Transverse colon (tissue), 4 donors: Measurements from ENCODE around the gene CBR1. TPM values are rescaled to one million over a fixed set of nuclear protein-coding genes. Genes with fewer than 3 reads are reported as not detected.
A peak's percentile ranks its signal among the peaks of the same experiment; 100 is the strongest.

Experiments used
- DNase-seq: peaks from one replicate; pipeline ENCODE4 v3.0.0-alpha.2; 2019
- H3K27ac ChIP-seq, 4 donors: fragments of 200-600 bp; sonication (generic); 2 replicates each; pipeline ENCODE4 v1.5.1; 2016 to 2018; ENCODE audit warnings: inconsistent platforms in 4 of 4
- H3K27me3 ChIP-seq: fragments of 200-600 bp; sonication (generic); 2 replicates; pipeline ENCODE4 v1.5.1; 2017; ENCODE audit warnings: inconsistent platforms
- H3K36me3 ChIP-seq, 4 donors: fragments of 200-600 bp; sonication (generic); 2 replicates each; pipeline ENCODE4 v1.5.1; 2017 to 2019; ENCODE audit warnings: inconsistent platforms in 4 of 4
- H3K4me1 ChIP-seq, 4 donors: fragments of 200-600 bp; sonication (generic); 2 replicates each; pipeline ENCODE4 v1.5.1; 2017 to 2020; ENCODE audit warnings: inconsistent platforms in 4 of 4
- H3K4me3 ChIP-seq, 4 donors: fragments of 200-600 bp; sonication (generic); 1 replicate in 1 of 4; 2 replicates in 3 of 4; pipeline versions ENCODE4 v1.5.1 to v1.6.1; 2017 to 2019; ENCODE audit warnings: inconsistent platforms in 4 of 4
- H3K9me3 ChIP-seq, 2 donors: fragments of 200-600 bp; sonication (generic); 2 replicates each; pipeline ENCODE4 v1.5.1; 2017 to 2019; ENCODE audit warnings: inconsistent platforms in 2 of 2
- EP300 ChIP-seq: sonication (generic); formaldehyde crosslinking; IDR thresholded peaks from one replicate; pipeline ENCODE4 v1.6.1; 2017; ENCODE audit warnings: antibody characterized with exemption, low read depth
- POLR2A ChIP-seq: fragments of 450-650 bp; IDR thresholded peaks from one replicate; pipeline ENCODE4 v1.6.1; 2016; ENCODE audit warnings: antibody characterized with exemption, mild to moderate bottlenecking, moderate library complexity
- POLR2AphosphoS5 ChIP-seq, 3 donors: sonication (generic); formaldehyde crosslinking; IDR thresholded peaks; one replicate each; pipeline ENCODE4 v1.6.1; 2016; ENCODE audit warnings: antibody characterized with exemption in 3 of 3
- WGBS, 2 donors: methylation state at CpG; one replicate each; pipeline ENCODE4 v1.1.5; 2018; ENCODE audit warnings: low coverage in 1 of 2; 5-methylcytosine and 5-hydroxymethylcytosine counted together
- in situ Hi-C, 4 donors: fragments of 200-750 bp; cut with MboI; loops; one replicate each; pipeline versions ENCODE4 v1.15.0 to v1.15.1; 2017; ENCODE audit warnings: low sequenced_read_pairs in 3 of 4, low pct_ligation_motif_present in 1 of 4, low pct_unique_long_range_greater_than_20kb in 1 of 4
- intact Hi-C: fragments of 100-400 bp; cut with DNase I; formaldehyde crosslinking; loops from one replicate; pipeline ENCODE4 v1.15.1; 2023; ENCODE audit warnings: low total_unique reads
- total RNA-seq, 4 donors: library from RNA; depleted of rRNA; stranded (reverse); fragments of >200 nt; gene quantifications; one replicate each; pipeline ENCODE4 v1.1.0, GENCODE V29; 2016
- TF ChIP-seq, protein P1 (sequence below), 5 experiments: fragments of 200-600 bp in 3 of 5; fragments of 450-650 bp in 2 of 5; sonication (generic) in 3 of 5; IDR thresholded peaks; 1 replicate in 2 of 5; 2 replicates in 3 of 5; pipeline ENCODE4 v1.5.1; 2016 to 2017; ENCODE audit warnings: antibody characterized with exemption in 5 of 5, inconsistent platforms in 3 of 5, mild to moderate bottlenecking in 2 of 5, moderate library complexity in 1 of 5

Gene CBR1
- total RNA-seq, 4 donors from 2014 or later = 277 to 625 (median 324) TPM

DNA sequence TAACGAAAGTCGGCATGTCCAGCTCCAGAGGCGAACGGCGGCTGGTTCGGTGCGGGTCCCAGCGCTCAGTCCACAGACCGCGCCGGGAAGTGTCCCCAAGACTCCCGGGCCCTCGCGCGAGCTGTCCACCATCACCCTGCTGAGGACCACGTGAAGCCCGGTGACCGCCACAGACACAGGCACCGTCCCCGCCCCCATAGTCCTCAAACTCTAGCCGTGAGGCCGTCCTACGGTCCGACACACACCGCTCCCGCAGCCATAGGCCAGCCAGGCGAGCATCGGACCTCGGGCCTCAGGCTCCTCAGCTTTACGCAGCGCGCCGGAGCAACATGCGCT lies 10.0 kb upstream of the CBR1 start:
- TF ChIP-seq POLR2A = no peak
- TF ChIP-seq, protein P1, sequence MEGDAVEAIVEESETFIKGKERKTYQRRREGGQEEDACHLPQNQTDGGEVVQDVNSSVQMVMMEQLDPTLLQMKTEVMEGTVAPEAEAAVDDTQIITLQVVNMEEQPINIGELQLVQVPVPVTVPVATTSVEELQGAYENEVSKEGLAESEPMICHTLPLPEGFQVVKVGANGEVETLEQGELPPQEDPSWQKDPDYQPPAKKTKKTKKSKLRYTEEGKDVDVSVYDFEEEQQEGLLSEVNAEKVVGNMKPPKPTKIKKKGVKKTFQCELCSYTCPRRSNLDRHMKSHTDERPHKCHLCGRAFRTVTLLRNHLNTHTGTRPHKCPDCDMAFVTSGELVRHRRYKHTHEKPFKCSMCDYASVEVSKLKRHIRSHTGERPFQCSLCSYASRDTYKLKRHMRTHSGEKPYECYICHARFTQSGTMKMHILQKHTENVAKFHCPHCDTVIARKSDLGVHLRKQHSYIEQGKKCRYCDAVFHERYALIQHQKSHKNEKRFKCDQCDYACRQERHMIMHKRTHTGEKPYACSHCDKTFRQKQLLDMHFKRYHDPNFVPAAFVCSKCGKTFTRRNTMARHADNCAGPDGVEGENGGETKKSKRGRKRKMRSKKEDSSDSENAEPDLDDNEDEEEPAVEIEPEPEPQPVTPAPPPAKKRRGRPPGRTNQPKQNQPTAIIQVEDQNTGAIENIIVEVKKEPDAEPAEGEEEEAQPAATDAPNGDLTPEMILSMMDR (IDR thresholded peaks at IDR 0.05) = no peak
- TF ChIP-seq POLR2AphosphoS5 (IDR thresholded peaks at IDR 0.05) = no peak
- no peak for TF ChIP-seq EP300
- no peaks in the 10 kb centered on the region for H3K27me3 ChIP-seq
- peaks cover 0 to 23% (median 10%) of the 10 kb centered on the region in 4 donors for H3K36me3 ChIP-seq
- in situ Hi-C loops = no loop called here
- 0% methylated on average over 2 to 27 of the region's 34 CpGs for WGBS, 2 donors
- peak overlapping the region; percentile 57 to 77 (median 60) for H3K4me3 ChIP-seq
- H3K4me1 ChIP-seq = peaks cover 7 to 20% (median 10%) of the 10 kb centered on the region in 4 donors
- H3K9me3 ChIP-seq = no peaks in the 10 kb centered on the region
- intact Hi-C loops = no loop called here
- peak; percentile 52 for DNase-seq
- H3K27ac ChIP-seq = peak overlapping the region; percentile 87 to 95 (median 94)

DNA sequence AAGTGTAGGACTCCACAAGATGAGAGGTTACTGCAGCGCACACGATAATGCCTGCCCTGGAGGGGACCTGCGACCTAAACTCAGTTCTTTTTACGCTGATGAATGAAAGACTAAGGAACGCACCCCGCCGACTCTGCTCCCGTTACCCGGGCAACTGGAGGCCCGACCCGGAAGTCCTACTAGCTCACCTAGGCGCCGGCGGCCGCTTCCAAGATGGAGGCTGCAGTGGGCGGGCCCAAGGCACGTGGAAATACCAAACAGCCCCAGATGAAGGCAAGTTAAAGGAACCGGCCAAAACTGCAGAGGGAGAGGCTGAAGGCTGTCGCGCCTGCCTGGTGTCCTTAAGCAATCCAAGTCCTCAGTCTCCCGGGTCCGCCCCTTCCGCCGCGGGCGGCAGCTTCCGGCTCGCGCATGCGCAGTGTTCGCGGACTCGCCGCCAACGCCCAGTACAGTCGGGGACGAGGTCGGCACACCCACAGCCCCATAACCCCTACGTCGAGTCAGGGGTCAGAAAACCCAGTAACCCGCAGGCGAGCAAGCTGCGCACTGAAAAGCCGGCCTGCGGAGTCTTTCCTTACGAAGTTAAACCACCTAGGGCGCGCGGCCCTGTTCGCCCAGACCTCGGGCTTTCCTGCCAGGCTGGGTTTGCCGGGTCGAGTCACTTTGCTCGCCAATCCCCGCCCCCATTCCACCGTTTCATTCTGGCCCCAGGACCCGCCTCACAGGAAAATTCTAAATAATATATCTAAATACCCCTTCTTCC lies 9.5 kb upstream of the CBR1 start, which contains the start of gene SETD4:
TSS of gene SETD4 (minus strand) at position 368 of the 763 bp plus-strand sequence. CDS start 1,638 bp downstream, outside the sequence.
- peak within 1 kb of the TSS; percentile 57 to 77 (median 60) for H3K4me3 ChIP-seq

DNA sequence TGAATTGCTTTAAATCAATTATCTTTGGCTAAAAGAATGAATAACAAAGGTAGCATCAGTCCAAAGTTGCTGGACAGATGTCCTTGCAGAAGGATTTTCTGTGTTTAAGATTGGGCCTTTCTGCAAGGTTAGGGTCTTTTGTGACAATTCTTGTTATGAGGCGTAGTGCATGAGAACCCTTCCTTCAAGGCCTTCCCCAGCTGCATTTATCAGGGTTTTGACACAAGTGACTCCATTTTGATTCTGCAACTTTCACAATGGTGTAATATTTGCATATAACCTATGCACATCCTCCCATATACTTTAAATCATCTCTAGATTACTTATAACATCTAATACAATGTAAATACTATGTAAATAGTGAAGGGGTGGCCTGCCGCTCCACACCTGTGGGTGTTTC lies 8.4 kb upstream of the CBR1 start:
- no peak overlapping the region for H3K27ac ChIP-seq
- TF ChIP-seq POLR2A (no peak), EP300 (no peak), POLR2AphosphoS5 (IDR thresholded peaks at IDR 0.05) (no peak)
- 83 to 90% methylated on average over 2 of the region's 2 CpGs for WGBS, 2 donors
- no peaks in the 10 kb centered on the region for H3K9me3 ChIP-seq
- H3K4me3 ChIP-seq = no peak overlapping the region
- H3K27me3 ChIP-seq = no peaks in the 10 kb centered on the region
- peaks cover 0 to 7% (median 3%) of the 10 kb centered on the region in 4 donors for H3K36me3 ChIP-seq
- H3K4me1 ChIP-seq = peaks cover 7 to 32% (median 12%) of the 10 kb centered on the region in 4 donors
- DNase-seq = no peak
- in situ Hi-C loops = no loop called here
- intact Hi-C loops = no loop called here

More for the DNA sequence above, 9.5 kb upstream of the CBR1 start, which contains the start of gene SETD4:
- DNase-seq = peak; percentile 94
- Histone ChIP-seq H3K9me3 (no peaks in the 10 kb centered on the region), H3K27ac (peak within 1 kb of the TSS; percentile 87 to 95 (median 94)), H3K36me3 (peaks cover 0 to 17% (median 9%) of the 10 kb centered on the region in 4 donors), H3K27me3 (no peaks in the 10 kb centered on the region), H3K4me1 (peaks cover 7 to 24% (median 12%) of the 10 kb centered on the region in 4 donors)
- WGBS, 2 donors = 0% methylated on average over 38 of the region's 57 CpGs; no CpG with 5 or more reads in 1 of the 2 donors
- in situ Hi-C loops (no loop called here), intact Hi-C loops (no loop called here)
- TF ChIP-seq POLR2A (peak; percentile 95), POLR2AphosphoS5 (IDR thresholded peaks at IDR 0.05) (peak; percentile 81 to 96 (median 94)), EP300 (no peak)
- TF ChIP-seq, protein P1 (IDR thresholded peaks at IDR 0.05) = no peak

DNA sequence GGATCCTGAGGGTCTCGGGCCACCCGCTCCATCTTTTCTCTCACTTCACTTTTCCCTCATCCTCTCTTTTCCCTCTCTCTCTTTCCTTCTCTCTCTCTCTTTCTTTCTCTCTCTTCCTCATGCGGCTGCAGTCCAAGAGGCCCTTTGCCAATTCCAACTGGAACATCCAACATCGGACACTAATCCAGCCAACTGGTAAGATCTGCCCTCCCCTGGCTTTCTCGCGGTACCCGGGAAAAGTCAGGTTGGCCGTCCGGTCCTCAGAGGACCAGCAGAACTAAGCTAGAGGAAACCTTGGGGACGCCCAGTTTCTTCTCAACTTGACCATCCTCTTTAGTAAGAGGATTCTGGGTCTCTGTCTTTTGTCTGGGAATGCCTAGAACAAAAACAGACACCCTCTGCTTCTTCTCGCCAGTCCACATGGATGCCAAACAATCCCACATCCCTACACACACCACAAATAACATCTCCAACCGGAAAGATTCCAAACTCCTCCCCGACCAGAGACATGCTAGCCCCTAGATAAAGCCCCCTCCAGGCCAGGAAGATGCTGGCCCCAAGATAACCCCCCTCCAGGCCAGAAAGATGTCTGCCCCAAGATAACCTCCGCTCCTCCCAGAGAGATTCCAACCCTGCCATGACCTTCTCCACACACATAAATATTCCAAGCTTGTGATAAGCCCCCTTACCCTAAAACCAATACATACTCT lies 6.3 kb upstream of the CBR1 start:
- TF ChIP-seq POLR2A = no peak
- TF ChIP-seq, protein P1 (IDR thresholded peaks at IDR 0.05) = no peak
- no peak for TF ChIP-seq POLR2AphosphoS5 (IDR thresholded peaks at IDR 0.05)
- no peak for TF ChIP-seq EP300
- Histone ChIP-seq H3K36me3 (no peaks in the 10 kb centered on the region), H3K27ac (no peak overlapping the region), H3K4me3 (no peak overlapping the region), H3K9me3 (no peaks in the 10 kb centered on the region), H3K27me3 (no peaks in the 10 kb centered on the region), H3K4me1 (peaks cover 7 to 36% (median 12%) of the 10 kb centered on the region in 4 donors)
- intact Hi-C loops = no loop called here
- no peak for DNase-seq
- in situ Hi-C loops = no loop called here
- WGBS, 2 donors = 92 to 94% methylated on average over 3 to 14 of the region's 14 CpGs
